GM18907 (cell line): Measurements from ENCODE around the gene SP2.
"Not testable (repeated sequence)": the region's sequence is repeated elsewhere in the genome, so short reads cannot be mapped to it uniquely, and the experiment has no call there.

Experiments
- ATAC-seq: cut with Tn5 transposase; IDR thresholded peaks from one replicate; pipeline ENCODE4 v1.9.1; 2021; ENCODE audit warnings: mild to moderate bottlenecking, moderate library complexity; ENCODE audit not compliant: unreplicated experiment

SP2 gene

DNA sequence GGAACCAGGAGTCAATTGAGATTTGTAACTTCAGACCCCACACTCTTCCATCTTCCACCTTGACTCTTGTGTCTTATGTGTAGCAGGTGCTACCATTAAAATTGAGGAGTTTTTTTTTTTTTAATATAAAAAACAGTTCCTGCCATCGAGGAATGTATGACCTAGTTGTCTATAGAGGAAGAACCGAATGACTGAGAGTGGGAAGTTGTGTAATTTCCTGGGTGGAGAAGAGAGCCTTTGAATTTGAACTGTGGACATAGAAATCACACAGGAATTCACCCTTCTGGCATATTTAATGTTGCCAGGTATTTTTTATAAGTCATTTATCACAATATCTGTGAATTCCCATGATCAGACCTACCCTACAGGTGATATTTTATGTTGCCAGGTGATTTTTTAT lies 22.0 kb downstream of the SP2 start:
- no peak for ATAC-seq

DNA sequence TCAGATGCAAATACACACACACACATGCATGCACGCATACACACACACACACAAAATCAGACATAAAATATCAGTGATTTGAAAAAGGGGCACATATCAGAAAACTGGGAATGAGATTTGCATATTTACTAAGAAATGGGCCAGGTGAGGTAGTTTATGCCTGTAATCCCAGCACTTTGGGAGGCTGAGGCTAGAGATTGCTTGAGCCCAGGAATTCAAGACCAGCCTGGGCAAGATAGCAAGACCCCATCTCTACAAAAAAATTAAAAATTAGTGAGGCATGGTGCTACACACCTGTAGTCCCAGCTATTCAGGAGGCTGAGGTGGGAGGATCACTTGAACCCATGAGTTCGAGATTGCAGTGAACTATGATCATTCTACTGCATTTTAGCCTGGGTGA lies 23.0 kb downstream of the SP2 start:
- no peak for ATAC-seq

DNA sequence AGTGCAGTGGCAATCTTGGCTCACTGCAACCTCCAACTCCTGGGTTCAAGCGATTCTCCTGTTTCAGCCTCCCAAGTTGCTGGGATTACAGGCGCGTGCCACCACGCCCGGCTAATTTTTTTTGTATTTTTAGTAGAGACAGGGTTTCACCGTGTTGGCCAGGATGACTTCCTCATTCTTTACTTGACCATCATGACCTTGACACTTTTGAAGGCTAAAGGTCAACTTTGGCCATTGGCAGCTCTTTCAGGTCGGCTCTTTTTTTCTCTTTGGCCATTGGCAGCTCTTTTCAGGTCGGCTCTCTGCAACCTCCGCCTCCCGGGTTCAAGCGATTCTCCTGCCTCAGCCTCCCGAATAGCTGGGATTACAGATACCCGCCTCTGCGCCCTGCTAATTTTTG lies 23.9 kb downstream of the SP2 start:
- not testable (repeated sequence) for ATAC-seq

DNA sequence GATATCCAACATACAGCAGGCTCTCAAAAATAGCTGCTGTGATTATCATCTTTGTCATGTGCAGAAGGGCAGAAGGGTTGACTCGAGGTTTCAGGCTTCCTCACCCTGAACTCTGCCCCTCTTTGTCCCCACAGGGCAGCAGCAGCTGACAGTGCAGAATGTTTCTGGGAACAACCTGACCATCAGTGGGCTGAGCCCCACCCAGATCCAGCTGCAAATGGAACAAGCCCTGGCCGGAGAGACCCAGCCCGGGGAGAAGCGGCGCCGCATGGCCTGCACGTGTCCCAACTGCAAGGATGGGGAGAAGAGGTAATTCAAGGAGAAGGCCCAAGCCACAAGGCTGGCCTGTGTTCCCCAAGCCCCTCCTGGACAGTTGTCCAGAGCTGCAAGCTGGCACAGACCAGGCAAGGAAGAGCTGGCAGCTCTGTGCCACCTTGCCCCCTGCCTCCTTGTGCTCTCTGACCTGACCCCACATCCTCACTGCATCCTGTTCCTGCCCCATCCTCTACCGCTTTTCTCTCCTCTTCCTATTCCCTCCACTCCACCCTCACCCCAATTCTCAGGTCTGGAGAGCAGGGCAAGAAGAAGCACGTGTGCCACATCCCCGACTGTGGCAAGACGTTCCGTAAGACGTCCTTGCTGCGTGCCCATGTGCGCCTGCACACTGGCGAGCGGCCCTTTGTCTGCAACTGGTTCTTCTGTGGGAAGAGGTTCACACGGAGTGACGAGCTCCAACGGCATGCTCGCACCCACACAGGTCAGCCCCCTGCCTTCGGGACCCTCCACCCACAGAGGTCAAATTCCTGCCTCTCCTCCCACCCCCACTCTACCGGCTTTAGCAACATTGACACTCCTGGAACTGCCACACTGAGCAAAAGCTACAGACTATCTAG lies 29.0 kb downstream of the SP2 start:
- no peak for ATAC-seq

DNA sequence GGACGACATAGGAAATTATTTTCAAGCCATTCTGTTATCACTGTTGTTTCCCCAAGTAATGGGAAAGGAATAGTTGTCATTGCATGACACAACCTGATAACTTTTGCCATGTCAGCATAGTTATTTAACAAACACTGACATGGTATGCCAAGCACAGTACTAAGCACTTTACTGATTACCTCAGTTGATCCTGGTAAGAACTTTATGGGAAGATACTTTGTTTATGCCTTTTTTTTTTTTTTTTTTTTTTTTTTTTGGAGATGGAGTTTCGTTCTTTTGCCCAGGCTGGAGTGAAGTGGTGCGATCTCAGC lies 29.6 kb downstream of the SP2 start:
- no peak for ATAC-seq

DNA sequence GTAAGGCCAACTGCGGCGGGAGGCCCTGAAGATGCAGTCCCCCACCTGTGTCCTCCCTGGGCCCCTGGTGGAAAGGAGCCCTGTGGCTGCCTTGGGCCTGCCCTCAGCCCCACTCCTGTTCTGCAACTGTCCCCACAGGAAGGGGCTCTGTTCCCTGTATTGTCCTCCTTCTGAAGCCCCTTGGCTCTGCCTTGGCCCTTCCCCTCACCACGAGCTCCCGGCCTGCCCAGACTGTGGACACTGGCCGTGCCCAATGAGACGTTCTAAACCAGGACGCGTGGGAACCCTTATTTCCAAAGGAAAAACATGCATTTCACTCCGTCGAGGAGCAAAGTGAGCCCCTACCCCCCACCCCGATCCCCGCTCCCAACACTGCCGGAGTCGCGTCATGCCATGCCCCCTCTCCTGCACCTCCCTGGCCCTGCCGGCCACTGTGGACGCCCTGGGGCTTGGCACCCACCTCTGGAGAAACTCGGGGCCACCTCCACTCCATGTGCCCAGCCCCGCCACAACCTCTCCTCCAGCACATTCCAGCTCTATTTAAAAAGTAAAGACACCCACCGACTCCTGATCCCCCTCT lies 31.9 kb downstream of the SP2 start:
- no peak for ATAC-seq

DNA sequence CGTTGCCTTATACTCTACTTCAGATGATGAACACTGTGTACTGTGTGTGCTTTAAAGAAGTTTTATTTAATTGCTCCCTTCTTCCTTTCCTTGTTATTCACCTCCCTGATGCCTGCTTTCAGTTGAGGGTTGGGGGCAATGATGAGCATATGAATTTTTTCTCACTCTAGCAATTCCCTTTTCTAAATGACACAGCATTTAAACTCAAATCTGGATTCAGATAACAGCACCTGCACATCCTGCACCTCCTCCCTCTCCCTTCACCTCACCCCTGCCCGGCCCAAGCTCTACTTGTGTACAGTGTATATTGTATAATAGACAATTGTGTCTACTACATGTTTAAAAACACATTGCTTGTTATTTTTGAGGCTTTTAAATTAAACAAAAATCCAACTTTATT lies 32.4 kb downstream of the SP2 start:
- ATAC-seq, result no peak

DNA sequence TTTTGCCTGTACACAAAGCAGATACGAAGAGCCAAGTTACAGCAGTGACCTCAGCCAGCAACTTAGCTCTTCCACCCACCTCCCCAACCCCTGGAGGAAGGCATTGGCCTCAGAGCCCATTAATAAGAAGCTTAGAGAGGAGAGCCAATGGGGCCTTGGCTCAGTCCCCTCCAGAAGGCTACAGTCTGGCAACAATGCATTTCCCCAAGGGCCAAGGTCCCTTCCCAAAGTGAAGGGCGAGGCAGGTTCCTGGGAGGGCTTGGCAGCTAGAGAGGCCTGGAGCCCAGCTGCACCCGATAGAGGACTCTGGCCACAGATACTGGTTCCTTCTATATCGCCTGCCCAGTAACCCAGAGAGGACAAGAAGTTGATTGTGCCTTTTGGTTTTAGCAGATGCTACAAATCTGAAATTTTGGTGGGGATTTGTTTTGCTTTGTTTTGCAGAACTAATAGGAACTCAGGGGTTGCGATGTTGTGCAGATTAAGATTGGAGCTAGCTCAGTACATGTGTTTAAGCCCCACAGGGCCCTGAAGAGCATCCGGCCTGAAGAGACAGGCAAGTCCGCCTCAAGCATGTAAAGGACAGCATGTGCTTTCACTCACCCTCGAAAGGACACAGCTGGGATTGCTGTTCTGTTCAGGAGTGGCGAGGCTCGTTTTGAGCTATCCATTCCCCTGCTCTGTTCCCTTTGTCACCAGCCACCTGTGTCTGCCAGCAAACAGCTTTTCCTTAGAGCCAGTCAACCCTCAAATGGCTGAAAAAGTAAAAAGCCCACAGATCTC lies 33.4 kb downstream of the SP2 start:
- no peak for ATAC-seq

DNA sequence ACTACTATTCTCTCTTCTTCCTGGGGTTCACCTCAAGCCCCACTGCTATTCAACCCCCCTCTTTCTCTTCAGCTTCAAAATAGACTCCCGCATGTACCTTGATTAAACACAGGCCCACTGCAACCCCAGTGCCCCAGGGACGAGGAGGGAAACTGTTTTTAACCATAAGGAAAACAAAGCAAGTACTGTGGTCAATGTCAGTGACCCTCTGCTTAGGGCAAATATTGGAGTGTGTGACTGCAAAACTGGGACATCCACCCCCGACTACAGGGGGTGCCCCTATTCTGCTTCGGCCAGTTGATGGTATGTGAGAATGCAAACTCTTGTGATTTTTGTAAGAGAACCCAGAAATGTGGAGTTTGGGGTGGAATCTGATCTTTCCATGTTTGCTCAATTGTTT lies 35.8 kb downstream of the SP2 start:
- no peak for ATAC-seq

DNA sequence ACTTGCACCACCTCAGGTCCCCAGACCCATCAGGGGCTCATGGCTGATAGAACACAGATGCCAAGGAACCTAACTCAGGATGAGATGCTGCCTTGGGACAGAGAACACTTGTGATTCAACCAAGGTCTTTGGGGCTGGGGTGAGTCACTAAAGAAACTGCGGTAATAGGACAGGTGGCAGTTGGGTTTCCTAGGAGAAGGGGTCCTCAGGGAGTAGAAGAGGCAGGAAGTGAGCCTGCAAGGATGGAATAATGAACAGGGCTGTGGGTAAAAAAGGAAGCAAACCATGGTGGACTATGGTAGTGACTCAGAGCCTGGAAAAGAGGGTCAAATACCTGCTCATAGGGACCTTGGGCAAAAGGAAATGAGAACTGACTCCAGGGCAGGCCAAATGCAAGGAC lies 38.8 kb downstream of the SP2 start:
- ATAC-seq, result no peak

DNA sequence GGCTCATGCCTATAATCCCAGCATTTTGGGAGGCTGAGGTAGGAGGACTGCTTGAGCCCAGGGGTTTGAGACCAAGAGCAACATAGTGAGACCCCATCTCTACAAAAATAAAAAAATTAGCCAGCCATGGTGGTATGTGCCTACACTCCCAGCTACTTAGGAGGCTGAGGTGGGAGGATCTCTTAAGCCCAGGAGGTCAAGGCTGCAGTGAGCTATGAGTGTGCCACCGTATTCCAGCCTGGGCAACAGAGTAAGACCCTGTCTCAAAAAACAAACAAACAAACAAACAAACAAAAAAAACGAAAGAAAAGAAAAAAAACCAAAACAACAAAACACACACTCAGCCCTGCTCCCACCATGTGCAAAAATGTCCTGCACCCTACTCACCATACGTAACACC lies 39.4 kb downstream of the SP2 start:
- ATAC-seq, result not testable (repeated sequence)

DNA sequence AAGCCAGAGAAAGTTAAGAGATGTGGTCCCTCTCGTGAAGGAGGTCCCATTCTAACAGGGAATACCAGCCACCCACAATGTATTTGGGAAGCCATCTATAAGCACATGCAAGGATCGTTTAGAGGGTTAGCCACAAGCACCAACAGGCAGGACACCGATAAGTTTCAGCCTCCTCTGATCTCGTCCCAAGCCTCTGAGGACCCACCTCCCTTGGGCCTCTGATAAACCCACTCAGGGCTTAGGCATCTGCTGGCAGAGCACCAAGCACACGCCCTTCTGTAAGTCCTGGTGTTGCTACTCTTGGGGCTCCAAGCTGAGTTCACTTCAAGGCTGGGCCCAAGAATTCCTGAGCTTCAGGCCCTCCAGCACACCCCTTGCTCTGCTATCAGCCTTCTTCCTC lies 39.9 kb downstream of the SP2 start:
- no peak for ATAC-seq

DNA sequence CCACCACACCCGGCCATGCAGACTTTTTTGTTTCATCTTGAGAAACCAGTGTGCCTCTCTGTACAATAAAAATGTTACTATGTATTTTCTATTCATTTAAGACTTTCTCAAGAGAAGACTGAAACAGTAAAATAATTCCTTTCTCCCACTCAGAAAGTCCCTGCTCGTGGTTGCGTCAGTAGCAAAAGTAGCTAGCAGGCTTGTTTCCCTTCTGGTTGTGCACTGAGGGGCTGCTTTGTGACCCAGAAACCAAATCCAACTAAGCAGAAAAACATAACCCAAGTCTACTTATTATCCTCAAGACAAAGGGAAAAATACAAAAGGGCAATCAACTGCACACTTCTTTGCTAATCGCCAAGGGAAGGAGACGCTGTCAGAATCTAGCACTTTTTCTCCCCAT lies 41.9 kb downstream of the SP2 start:
- ATAC-seq, result no peak

DNA sequence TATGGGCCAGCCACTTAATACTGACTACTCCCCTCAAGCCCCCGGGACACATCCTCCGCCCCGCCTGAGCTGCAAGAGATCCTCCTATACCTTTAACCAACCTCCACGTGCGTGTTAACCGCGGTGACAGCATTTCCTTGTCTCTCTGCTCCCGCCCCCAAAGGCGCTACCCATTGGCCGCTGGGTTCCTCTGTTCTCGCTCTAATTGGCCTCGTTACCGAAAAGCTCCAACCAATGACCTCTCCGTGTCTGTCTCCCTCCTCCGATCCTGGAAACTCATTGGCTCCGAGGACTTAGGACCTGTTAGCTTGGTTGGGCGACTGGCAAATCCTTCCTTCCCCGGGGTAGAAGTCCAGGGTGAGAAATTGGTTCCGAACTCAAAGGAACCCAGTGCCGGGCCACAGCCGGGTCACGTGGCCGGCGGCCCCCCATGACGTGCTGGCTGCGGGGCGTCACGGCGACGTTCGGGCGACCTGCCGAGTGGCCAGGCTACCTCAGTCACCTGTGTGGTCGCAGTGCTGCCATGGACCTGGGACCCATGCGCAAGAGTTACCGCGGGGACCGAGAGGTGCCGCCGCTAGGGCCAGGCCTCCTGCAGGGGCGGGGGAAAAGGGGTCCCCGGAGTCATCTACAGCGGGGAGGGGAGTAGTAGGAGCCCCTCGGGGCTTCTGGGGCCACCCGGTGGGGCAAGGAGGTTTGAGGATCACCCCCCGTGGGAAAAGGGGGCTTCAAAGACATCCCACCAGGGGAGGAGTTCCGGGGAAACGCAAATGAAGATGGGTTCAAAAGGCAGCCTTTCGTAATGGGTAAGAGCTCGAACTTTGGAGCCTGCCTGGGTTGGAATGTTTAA lies 45.4 kb downstream of the SP2 start, which contains the start of gene PNPO:
PNPO (plus strand) TSS at position 326 of the 850 bp plus-strand sequence; CDS start at position 431, 105 bp downstream.
- peak; percentile 90 for ATAC-seq

DNA sequence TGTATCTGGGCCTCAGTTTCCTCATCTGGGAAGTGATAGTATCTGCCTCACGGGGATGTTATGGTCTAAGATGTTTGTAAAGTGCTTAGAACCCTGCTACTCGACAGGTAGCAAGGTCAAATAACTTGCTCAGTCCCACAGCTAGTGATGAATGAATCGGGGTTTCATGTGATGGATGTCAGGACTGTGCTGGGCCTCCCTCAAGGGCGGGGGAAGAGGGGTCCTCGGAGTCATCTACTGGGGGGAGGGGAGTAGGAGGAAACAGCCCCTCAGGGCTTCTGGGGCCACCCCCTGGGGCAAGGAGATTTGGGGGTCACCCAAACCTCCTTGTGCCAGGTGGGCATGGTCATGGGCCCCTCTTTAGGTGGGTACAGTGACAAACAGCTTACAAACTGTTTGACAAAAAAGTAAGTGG lies 46.1 kb downstream of the SP2 start:
- ATAC-seq, result no peak

DNA sequence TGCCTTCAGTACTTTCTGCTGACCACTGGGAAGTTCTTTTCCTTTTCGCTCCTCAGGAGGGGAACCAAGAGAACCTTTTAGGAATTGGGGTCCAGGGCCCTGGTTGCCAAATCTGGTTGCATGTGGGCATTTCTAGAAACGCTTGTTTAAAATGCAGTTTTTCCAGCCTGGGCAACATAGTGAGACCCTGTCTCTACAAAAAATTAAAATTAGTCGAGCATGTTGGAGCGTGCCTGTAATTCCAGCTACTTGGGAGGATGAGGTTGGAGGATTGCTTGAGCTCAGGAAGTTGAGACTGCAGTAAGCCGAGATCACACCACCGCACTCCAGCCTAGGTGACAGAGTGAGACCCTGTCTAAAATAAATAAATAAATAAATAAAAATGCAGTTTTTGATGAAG lies 46.5 kb downstream of the SP2 start:
- ATAC-seq, result no peak

DNA sequence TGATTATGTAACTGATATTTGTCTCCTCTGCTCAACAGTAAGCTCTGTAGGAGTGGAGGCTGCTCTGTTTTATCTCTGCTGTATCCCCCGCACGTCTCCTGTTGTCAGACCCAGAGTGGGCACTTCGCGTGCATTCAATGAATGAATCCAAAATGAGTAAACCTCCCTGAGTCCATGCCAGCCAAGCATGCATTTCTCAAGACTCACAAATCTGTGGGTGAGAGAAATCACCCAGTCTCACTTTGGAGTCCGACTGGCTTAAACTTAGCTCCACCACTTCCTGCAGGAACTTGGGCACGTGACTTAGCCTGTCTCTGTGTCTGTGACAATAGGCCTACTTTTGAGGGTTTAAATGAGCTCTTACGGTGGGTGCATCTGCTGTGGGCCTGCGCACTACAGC lies 49.0 kb downstream of the SP2 start:
- no peak for ATAC-seq

DNA sequence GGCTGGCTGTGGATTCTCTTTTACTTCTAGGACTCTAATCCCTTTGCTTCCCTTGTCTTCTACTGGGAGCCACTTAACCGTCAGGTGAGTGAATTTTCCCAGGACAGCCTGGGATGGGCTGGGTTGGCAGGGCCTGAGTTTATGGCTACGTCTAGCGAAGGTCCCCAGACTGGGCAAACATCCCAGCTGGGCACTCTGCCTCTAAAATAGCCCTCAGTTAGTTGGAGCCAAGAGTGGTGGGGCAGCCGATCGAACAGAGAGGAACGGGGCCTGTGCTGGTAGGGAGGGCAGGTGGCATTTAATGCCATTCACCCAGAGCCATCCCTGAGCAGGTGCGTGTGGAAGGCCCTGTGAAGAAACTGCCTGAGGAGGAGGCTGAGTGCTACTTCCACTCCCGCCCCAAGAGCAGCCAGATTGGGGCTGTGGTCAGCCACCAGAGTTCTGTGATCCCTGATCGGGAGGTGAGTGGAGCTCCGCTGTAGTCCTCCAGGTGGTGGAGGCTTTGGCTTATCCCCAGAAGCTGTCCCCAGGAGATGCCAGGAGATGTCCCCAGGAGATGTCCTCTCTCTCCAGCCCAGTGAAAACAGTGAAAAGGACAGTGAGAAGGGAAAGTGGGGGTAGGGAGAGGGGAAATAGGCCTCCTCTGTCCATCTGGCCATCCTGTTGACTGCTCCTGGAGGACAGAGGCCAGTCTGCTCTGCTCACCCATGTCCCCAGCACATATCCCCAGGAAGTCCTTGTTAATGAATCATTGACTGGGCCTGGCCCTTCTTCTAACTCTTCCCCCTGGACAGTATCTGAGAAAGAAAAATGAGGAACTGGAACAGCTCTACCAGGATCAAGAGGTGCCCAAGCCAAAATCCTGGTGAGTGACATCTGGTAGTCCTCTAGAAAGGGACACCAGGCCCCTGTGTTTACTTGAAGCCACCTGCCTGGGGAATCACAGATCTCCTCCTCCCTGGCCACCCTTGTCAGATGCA lies 49.8 kb downstream of the SP2 start:
- no peak for ATAC-seq

DNA sequence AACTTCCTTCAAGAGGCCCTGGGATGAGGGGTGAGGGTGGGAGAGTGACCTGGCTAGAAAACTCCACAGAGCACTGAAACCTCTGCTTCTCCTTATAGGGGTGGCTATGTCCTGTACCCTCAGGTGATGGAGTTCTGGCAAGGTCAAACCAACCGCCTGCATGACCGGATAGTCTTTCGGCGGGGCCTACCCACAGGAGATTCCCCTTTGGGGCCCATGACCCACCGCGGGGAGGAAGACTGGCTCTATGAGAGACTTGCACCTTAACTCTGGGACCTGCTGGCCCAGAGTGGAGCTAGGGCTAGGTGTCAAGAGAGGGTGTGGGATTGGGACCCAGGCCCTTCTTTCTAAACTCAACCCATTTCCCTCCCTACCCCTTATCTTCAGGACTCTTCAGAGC lies 50.5 kb downstream of the SP2 start:
- ATAC-seq, result no peak

DNA sequence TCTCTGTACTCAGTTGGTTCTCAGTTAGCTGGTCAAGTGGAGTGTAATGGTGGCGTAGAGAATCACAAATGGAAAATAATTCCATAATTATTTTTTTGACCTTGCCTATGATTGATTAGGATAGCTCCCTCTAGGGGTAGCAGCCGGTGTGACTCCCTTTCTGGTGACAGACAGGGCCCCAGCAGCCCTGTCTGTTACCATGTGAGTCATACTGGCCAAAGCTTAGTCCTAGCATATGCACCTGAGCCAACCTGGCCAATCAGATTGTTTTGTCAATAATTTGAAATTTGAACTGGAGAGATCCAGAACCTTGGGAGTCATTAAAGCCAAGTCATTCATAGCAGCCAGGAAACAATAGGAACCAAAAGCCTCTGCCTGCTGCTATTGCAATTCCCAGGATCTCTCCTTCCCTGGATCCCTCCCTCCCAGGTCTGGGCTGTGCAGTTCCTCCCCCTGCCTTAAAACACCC lies 50.9 kb downstream of the SP2 start:
- peak; percentile 41 for ATAC-seq
